ENCODE measurements around the gene SKA1.
"Not testable (repeated sequence)": the region's sequence is repeated elsewhere in the genome, so short reads cannot be mapped to it uniquely, and the experiment has no call there.

SKA1 gene

GRCh38 chr18:50388988-50389387 lies 14.1 kb downstream of the SKA1 start:
- H3K9me3 ChIP-seq (ENCODE audit: control insufficient read depth, low read length) = no peaks in the 10 kb centered on the region
- no peak for DNase-seq
- no peaks in the 10 kb centered on the region for H3K27me3 ChIP-seq (replicated peaks; ENCODE audit: control insufficient read depth, insufficient read depth, low read length, poor library complexity, severe bottlenecking)
- no peaks in the 10 kb centered on the region for H3K4me1 ChIP-seq (ENCODE audit: control insufficient read depth, insufficient read depth, low read length, poor library complexity, severe bottlenecking)
- H3K4me3 ChIP-seq (ENCODE audit: insufficient read depth, low read depth, low read length, poor library complexity, severe bottlenecking) = no peak overlapping the region
- no peak overlapping the region for H3K27ac ChIP-seq (ENCODE audit: insufficient read depth, low read length, poor library complexity, severe bottlenecking)
- no peaks in the 10 kb centered on the region for H3K36me3 ChIP-seq (ENCODE audit: control insufficient read depth, insufficient read depth, low read length)

- Histone ChIP-seq H3K4me1 (ENCODE audit: control insufficient read depth, insufficient read depth, low read length, poor library complexity, severe bottlenecking) (no peaks in the 10 kb centered on the region), H3K27ac (ENCODE audit: insufficient read depth, low read length, poor library complexity, severe bottlenecking) (no peak overlapping the region), H3K36me3 (ENCODE audit: control insufficient read depth, insufficient read depth, low read length) (no peaks in the 10 kb centered on the region), H3K4me3 (ENCODE audit: insufficient read depth, low read depth, low read length, poor library complexity, severe bottlenecking) (no peak overlapping the region), H3K9me3 (ENCODE audit: control insufficient read depth, low read length) (no peaks in the 10 kb centered on the region), H3K27me3 (replicated peaks; ENCODE audit: control insufficient read depth, insufficient read depth, low read length, poor library complexity, severe bottlenecking) (no peaks in the 10 kb centered on the region)
- no peak for DNase-seq
These were observed 19.0 kb downstream of the SKA1 start for GRCh38 chr18:50393802-50394201.

GRCh38 chr18:50395093-50395492 lies 20.2 kb downstream of the SKA1 start:
- Histone ChIP-seq H3K9me3 (ENCODE audit: control insufficient read depth, low read length) (no peaks in the 10 kb centered on the region), H3K36me3 (ENCODE audit: control insufficient read depth, insufficient read depth, low read length) (no peaks in the 10 kb centered on the region), H3K4me3 (ENCODE audit: insufficient read depth, low read depth, low read length, poor library complexity, severe bottlenecking) (no peak overlapping the region), H3K27me3 (replicated peaks; ENCODE audit: control insufficient read depth, insufficient read depth, low read length, poor library complexity, severe bottlenecking) (no peaks in the 10 kb centered on the region), H3K4me1 (ENCODE audit: control insufficient read depth, insufficient read depth, low read length, poor library complexity, severe bottlenecking) (no peaks in the 10 kb centered on the region), H3K27ac (ENCODE audit: insufficient read depth, low read length, poor library complexity, severe bottlenecking) (no peak overlapping the region)
- no peak for DNase-seq

- DNase-seq = no peak
- Histone ChIP-seq H3K9me3 (ENCODE audit: control insufficient read depth, low read length) (no peaks in the 10 kb centered on the region), H3K27ac (ENCODE audit: insufficient read depth, low read length, poor library complexity, severe bottlenecking) (no peak overlapping the region), H3K4me1 (ENCODE audit: control insufficient read depth, insufficient read depth, low read length, poor library complexity, severe bottlenecking) (no peaks in the 10 kb centered on the region), H3K27me3 (replicated peaks; ENCODE audit: control insufficient read depth, insufficient read depth, low read length, poor library complexity, severe bottlenecking) (no peaks in the 10 kb centered on the region), H3K4me3 (ENCODE audit: insufficient read depth, low read depth, low read length, poor library complexity, severe bottlenecking) (no peak overlapping the region), H3K36me3 (ENCODE audit: control insufficient read depth, insufficient read depth, low read length) (no peaks in the 10 kb centered on the region)
These were observed 21.3 kb downstream of the SKA1 start for GRCh38 chr18:50396005-50396660.

- Histone ChIP-seq H3K4me1 (ENCODE audit: control insufficient read depth, insufficient read depth, low read length, poor library complexity, severe bottlenecking) (no peaks in the 10 kb centered on the region), H3K27ac (ENCODE audit: insufficient read depth, low read length, poor library complexity, severe bottlenecking) (no peak overlapping the region), H3K4me3 (ENCODE audit: insufficient read depth, low read depth, low read length, poor library complexity, severe bottlenecking) (no peak overlapping the region), H3K36me3 (ENCODE audit: control insufficient read depth, insufficient read depth, low read length) (no peaks in the 10 kb centered on the region), H3K9me3 (ENCODE audit: control insufficient read depth, low read length) (no peaks in the 10 kb centered on the region), H3K27me3 (replicated peaks; ENCODE audit: control insufficient read depth, insufficient read depth, low read length, poor library complexity, severe bottlenecking) (no peaks in the 10 kb centered on the region)
- no peak for DNase-seq
These were observed 22.2 kb downstream of the SKA1 start for GRCh38 chr18:50397023-50397422.

GRCh38 chr18:50398099-50398498 lies 23.3 kb downstream of the SKA1 start:
- DNase-seq = no peak
- H3K4me1 ChIP-seq (ENCODE audit: control insufficient read depth, insufficient read depth, low read length, poor library complexity, severe bottlenecking) = no peaks in the 10 kb centered on the region

GRCh38 chr18:50398947-50399346 lies 24.1 kb downstream of the SKA1 start:
- no peaks in the 10 kb centered on the region for H3K9me3 ChIP-seq (ENCODE audit: control insufficient read depth, low read length)
- DNase-seq = no peak
- no peaks in the 10 kb centered on the region for H3K36me3 ChIP-seq (ENCODE audit: control insufficient read depth, insufficient read depth, low read length)
- no peak overlapping the region for H3K4me3 ChIP-seq (ENCODE audit: insufficient read depth, low read depth, low read length, poor library complexity, severe bottlenecking)
- H3K27me3 ChIP-seq (replicated peaks; ENCODE audit: control insufficient read depth, insufficient read depth, low read length, poor library complexity, severe bottlenecking) = peaks cover 5% of the 10 kb centered on the region
- no peaks in the 10 kb centered on the region for H3K4me1 ChIP-seq (ENCODE audit: control insufficient read depth, insufficient read depth, low read length, poor library complexity, severe bottlenecking)
- no peak overlapping the region for H3K27ac ChIP-seq (ENCODE audit: insufficient read depth, low read length, poor library complexity, severe bottlenecking)

More at GRCh38 chr18:50398099-50398498, 23.3 kb downstream of the SKA1 start:
- Histone ChIP-seq H3K36me3 (ENCODE audit: control insufficient read depth, insufficient read depth, low read length) (no peaks in the 10 kb centered on the region), H3K27ac (ENCODE audit: insufficient read depth, low read length, poor library complexity, severe bottlenecking) (no peak overlapping the region), H3K27me3 (replicated peaks; ENCODE audit: control insufficient read depth, insufficient read depth, low read length, poor library complexity, severe bottlenecking) (peaks cover 5% of the 10 kb centered on the region), H3K9me3 (ENCODE audit: control insufficient read depth, low read length) (no peaks in the 10 kb centered on the region), H3K4me3 (ENCODE audit: insufficient read depth, low read depth, low read length, poor library complexity, severe bottlenecking) (no peak overlapping the region)

- Histone ChIP-seq H3K9me3 (ENCODE audit: control insufficient read depth, low read length) (no peaks in the 10 kb centered on the region), H3K36me3 (ENCODE audit: control insufficient read depth, insufficient read depth, low read length) (no peaks in the 10 kb centered on the region), H3K4me1 (ENCODE audit: control insufficient read depth, insufficient read depth, low read length, poor library complexity, severe bottlenecking) (no peaks in the 10 kb centered on the region), H3K27me3 (replicated peaks; ENCODE audit: control insufficient read depth, insufficient read depth, low read length, poor library complexity, severe bottlenecking) (peaks cover 5% of the 10 kb centered on the region), H3K4me3 (ENCODE audit: insufficient read depth, low read depth, low read length, poor library complexity, severe bottlenecking) (no peak overlapping the region), H3K27ac (ENCODE audit: insufficient read depth, low read length, poor library complexity, severe bottlenecking) (no peak overlapping the region)
- DNase-seq = no peak
These were observed 24.7 kb downstream of the SKA1 start for GRCh38 chr18:50399582-50399981.

GRCh38 chr18:50400438-50400837 lies 25.6 kb downstream of the SKA1 start:
- H3K4me3 ChIP-seq (ENCODE audit: insufficient read depth, low read depth, low read length, poor library complexity, severe bottlenecking); H3K4me1 ChIP-seq (ENCODE audit: control insufficient read depth, insufficient read depth, low read length, poor library complexity, severe bottlenecking); H3K27me3 ChIP-seq (replicated peaks; ENCODE audit: control insufficient read depth, insufficient read depth, low read length, poor library complexity, severe bottlenecking); DNase-seq; H3K27ac ChIP-seq (ENCODE audit: insufficient read depth, low read length, poor library complexity, severe bottlenecking); H3K36me3 ChIP-seq (ENCODE audit: control insufficient read depth, insufficient read depth, low read length); H3K9me3 ChIP-seq (ENCODE audit: control insufficient read depth, low read length): not testable (repeated sequence)

GRCh38 chr18:50401295-50401694 lies 26.4 kb downstream of the SKA1 start:
- Histone ChIP-seq H3K9me3 (ENCODE audit: control insufficient read depth, low read length) (no peaks in the 10 kb centered on the region), H3K27ac (ENCODE audit: insufficient read depth, low read length, poor library complexity, severe bottlenecking) (no peak overlapping the region), H3K27me3 (replicated peaks; ENCODE audit: control insufficient read depth, insufficient read depth, low read length, poor library complexity, severe bottlenecking) (peaks cover 5% of the 10 kb centered on the region), H3K36me3 (ENCODE audit: control insufficient read depth, insufficient read depth, low read length) (no peaks in the 10 kb centered on the region), H3K4me1 (ENCODE audit: control insufficient read depth, insufficient read depth, low read length, poor library complexity, severe bottlenecking) (no peaks in the 10 kb centered on the region), H3K4me3 (ENCODE audit: insufficient read depth, low read depth, low read length, poor library complexity, severe bottlenecking) (no peak overlapping the region)
- DNase-seq = no peak
